HUES6 (cell line): ENCODE results near the gene MYH14.

Source experiments
- H3K27ac ChIP-seq: 2 replicates; pipeline ENCODE4 v1.7.0; 2013; ENCODE audit warnings: low read depth, mild to moderate bottlenecking, low read length, inconsistent platforms
- H3K27me3 ChIP-seq: 2 replicates; pipeline ENCODE4 v1.6.1; 2013; ENCODE audit warnings: low read length; ENCODE audit not compliant: control insufficient read depth, insufficient read depth
- H3K36me3 ChIP-seq: 2 replicates; pipeline ENCODE4 v1.6.1; 2013; ENCODE audit warnings: low read length; ENCODE audit not compliant: control insufficient read depth, insufficient read depth
- H3K4me1 ChIP-seq: 2 replicates; pipeline ENCODE4 v1.6.1; 2013; ENCODE audit warnings: low read length; ENCODE audit not compliant: control insufficient read depth, insufficient read depth
- H3K4me3 ChIP-seq: 2 replicates; pipeline ENCODE4 v1.5.1; 2013; ENCODE audit warnings: low read depth, low read length
- H3K9ac ChIP-seq: one replicate; pipeline ENCODE4 v1.6.1; 2013; ENCODE audit warnings: mild to moderate bottlenecking, low read length
- H3K9me3 ChIP-seq: 2 replicates; pipeline ENCODE4 v1.6.1; 2013; ENCODE audit warnings: low read depth, low read length; ENCODE audit not compliant: control insufficient read depth, insufficient read depth

MYH14 gene

DNA sequence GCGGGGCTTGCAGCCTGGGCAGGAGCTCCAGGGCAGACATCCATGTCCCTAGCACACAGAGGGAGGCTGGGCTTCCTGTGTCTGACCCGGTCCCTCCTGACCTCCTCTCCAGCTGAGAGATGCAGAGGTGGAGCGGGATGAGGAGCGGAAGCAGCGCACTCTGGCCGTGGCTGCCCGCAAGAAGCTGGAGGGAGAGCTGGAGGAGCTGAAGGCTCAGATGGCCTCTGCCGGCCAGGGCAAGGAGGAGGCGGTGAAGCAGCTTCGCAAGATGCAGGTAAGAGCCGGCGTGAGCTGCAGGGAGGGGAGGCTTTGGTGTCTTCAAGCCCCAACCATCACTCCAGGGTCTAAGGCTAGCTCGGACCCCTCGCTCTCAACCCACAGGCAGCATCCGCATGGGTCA, 87.4 kb downstream of the MYH14 start:
- Histone ChIP-seq H3K9ac (no peak overlapping the region), H3K36me3 (peaks cover 13% of the 10 kb centered on the region), H3K27me3 (no peaks in the 10 kb centered on the region), H3K27ac (no peak overlapping the region), H3K4me1 (peaks cover 26% of the 10 kb centered on the region), H3K9me3 (peaks cover 8% of the 10 kb centered on the region), H3K4me3 (no peak overlapping the region)

DNA sequence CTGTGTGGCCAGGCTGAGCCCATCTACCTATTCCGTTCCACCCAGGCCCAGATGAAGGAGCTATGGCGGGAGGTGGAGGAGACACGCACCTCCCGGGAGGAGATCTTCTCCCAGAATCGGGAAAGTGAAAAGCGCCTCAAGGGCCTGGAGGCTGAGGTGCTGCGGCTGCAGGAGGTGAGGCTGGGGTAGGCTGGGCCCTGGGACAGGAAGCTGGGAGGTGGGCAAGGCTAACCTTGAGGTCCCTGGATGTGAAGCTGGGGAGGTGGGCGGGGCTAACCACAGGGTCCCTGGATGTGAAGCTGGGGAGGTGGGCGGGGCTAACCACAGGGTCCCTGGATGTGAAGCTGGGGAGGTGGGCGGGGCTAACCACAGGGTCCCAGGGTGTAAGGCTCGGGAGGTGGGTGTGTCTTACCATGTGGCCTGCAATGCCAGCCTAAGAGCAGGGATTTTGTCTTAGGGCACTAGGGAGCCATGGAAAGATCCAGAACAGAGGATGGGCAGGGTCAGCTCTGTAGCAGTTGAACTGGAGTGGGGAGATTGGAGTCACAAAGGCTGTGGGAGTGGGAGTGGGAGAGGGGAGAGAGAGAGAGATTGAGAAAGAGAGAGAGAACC, 88.9 kb downstream of the MYH14 start:
- no peak overlapping the region for H3K9ac ChIP-seq
- H3K36me3 ChIP-seq: peaks cover 4% of the 10 kb centered on the region
- H3K27me3 ChIP-seq: no peaks in the 10 kb centered on the region
- H3K9me3 ChIP-seq: no peaks in the 10 kb centered on the region
- H3K4me3 ChIP-seq: no peak overlapping the region
- peaks cover 26% of the 10 kb centered on the region for H3K4me1 ChIP-seq
- H3K27ac ChIP-seq: no peak overlapping the region

- Histone ChIP-seq H3K4me3 (peak overlapping the region; percentile 33; the same call in 1 of the 2 replicates), H3K36me3 (0 out of 2 replicates have a peak, but pooled peaks cover 2% of the 10 kb centered on the region), H3K27me3 (no peaks in the 10 kb centered on the region), H3K4me1 (peaks cover 26% of the 10 kb centered on the region), H3K27ac (no peak overlapping the region), H3K9ac (no peak overlapping the region), H3K9me3 (no peaks in the 10 kb centered on the region)
These were observed 90.0 kb downstream of the MYH14 start for GRCh38 chr19:50293263-50294004.

GRCh38 chr19:50300051-50300450, 96.6 kb downstream of the MYH14 start:
- no peak overlapping the region for H3K9ac ChIP-seq
- no peaks in the 10 kb centered on the region for H3K4me1 ChIP-seq
- peaks cover 14% of the 10 kb centered on the region; the same call in 1 of the 2 replicates for H3K36me3 ChIP-seq
- no peaks in the 10 kb centered on the region for H3K27me3 ChIP-seq
- no peaks in the 10 kb centered on the region for H3K9me3 ChIP-seq
- no peak overlapping the region for H3K4me3 ChIP-seq
- H3K27ac ChIP-seq: no peak overlapping the region

- Histone ChIP-seq H3K4me1 (no peaks in the 10 kb centered on the region), H3K27ac (no peak overlapping the region), H3K9ac (no peak overlapping the region), H3K27me3 (no peaks in the 10 kb centered on the region), H3K9me3 (no peaks in the 10 kb centered on the region), H3K4me3 (no peak overlapping the region), H3K36me3 (peaks cover 14% of the 10 kb centered on the region; the same call in 1 of the 2 replicates)
These were observed 97.6 kb downstream of the MYH14 start for GRCh38 chr19:50300814-50301606.

- Histone ChIP-seq H3K9me3 (no peaks in the 10 kb centered on the region), H3K4me3 (no peak overlapping the region), H3K4me1 (no peaks in the 10 kb centered on the region), H3K27me3 (no peaks in the 10 kb centered on the region), H3K36me3 (peaks cover 14% of the 10 kb centered on the region; the same call in 1 of the 2 replicates), H3K27ac (no peak overlapping the region), H3K9ac (no peak overlapping the region)
These were observed 98.2 kb downstream of the MYH14 start for GRCh38 chr19:50301607-50301971.

DNA sequence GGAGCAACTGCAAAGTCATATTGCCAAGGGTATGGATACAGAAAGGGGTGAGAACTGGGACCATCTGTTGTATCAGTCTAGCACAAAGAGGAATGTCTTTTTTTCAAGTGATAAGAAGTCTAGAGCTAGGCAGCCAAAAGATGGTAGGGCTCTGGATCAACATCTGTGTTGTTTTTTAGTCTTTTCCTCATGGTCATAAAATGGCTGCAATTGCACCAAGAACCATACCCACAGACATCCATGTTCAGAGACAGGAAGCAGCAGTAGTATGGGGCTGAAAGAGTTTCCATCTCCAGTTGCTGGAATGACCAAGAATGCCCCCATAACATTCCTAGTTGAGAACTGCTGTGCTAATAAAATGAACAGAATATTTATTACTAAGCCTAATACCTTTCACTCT, 100.1 kb downstream of the MYH14 start:
- peaks cover 13% of the 10 kb centered on the region; the same call in 1 of the 2 replicates for H3K36me3 ChIP-seq
- H3K27ac ChIP-seq: no peak overlapping the region
- H3K9ac ChIP-seq: no peak overlapping the region
- H3K9me3 ChIP-seq: peaks cover 10% of the 10 kb centered on the region; the same call in 1 of the 2 replicates
- H3K4me1 ChIP-seq: no peaks in the 10 kb centered on the region
- peaks cover 3% of the 10 kb centered on the region; the same call in 1 of the 2 replicates for H3K27me3 ChIP-seq
- no peak overlapping the region for H3K4me3 ChIP-seq

- Histone ChIP-seq H3K27ac (no peak overlapping the region), H3K9me3 (peaks cover 10% of the 10 kb centered on the region; the same call in 1 of the 2 replicates), H3K9ac (no peak overlapping the region), H3K4me1 (no peaks in the 10 kb centered on the region), H3K4me3 (no peak overlapping the region), H3K36me3 (no peaks in the 10 kb centered on the region), H3K27me3 (peaks cover 18% of the 10 kb centered on the region)
These were observed 105.6 kb downstream of the MYH14 start for GRCh38 chr19:50308991-50309390.

GRCh38 chr19:50309396-50310125, 106.1 kb downstream of the MYH14 start:
- no peaks in the 10 kb centered on the region for H3K4me1 ChIP-seq
- peaks cover 18% of the 10 kb centered on the region for H3K27me3 ChIP-seq
- H3K9me3 ChIP-seq: peaks cover 10% of the 10 kb centered on the region; the same call in 1 of the 2 replicates
- no peaks in the 10 kb centered on the region for H3K36me3 ChIP-seq
- H3K9ac ChIP-seq: no peak overlapping the region
- no peak overlapping the region for H3K4me3 ChIP-seq
- H3K27ac ChIP-seq: no peak overlapping the region

GRCh38 chr19:50310759-50311465, 107.5 kb downstream of the MYH14 start:
- Histone ChIP-seq H3K36me3 (no peaks in the 10 kb centered on the region), H3K27me3 (peaks cover 18% of the 10 kb centered on the region), H3K9ac (no peak overlapping the region), H3K27ac (no peak overlapping the region), H3K4me1 (no peaks in the 10 kb centered on the region), H3K4me3 (no peak overlapping the region), H3K9me3 (peaks cover 10% of the 10 kb centered on the region; the same call in 1 of the 2 replicates)
